ENCODE results near the gene LUZP2. TPM values are rescaled to one million over a fixed set of nuclear protein-coding genes. Genes with fewer than 3 reads are reported as not detected.

LUZP2 gene
- total and polyA plus RNA-seq, 2 donors: 0.41 to 26.4 TPM

DNA sequence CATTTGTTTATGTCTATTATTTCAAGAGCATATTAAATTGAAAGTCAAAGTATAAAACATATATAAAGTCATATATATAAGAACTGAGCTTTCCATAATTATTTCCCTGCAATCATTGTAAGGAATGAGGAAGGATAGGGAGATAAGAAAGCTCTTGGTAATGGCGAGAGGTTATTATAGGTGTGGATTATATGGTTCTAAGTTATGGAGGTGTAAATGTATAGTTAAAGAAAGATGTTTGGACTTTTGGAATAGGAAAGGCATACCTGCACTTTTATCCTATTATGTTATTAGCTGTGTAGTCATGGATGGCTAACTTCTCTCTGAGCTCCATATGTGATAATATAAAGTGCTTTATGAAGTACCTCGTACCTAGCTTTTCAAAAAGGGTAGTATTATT is 127.6 kb downstream of the LUZP2 start:
- Histone ChIP-seq H3K4me1 (ENCODE audit: insufficient read depth) (no peaks in the 10 kb centered on the region), H3K4me3 (ENCODE audit: low read depth, low read length) (no peak overlapping the region), H3K36me3 (ENCODE audit: insufficient read depth) (no peaks in the 10 kb centered on the region), H3K27ac (ENCODE audit: low read depth) (no peak overlapping the region)
- no peak for DNase-seq (ENCODE audit: extremely low spot score)
- 96% methylated on average over 2 of the region's 2 CpGs for WGBS

GRCh38 chr11:24625975-24626374 is 129.1 kb downstream of the LUZP2 start:
- 75% methylated on average over 1 of the region's 1 CpG for WGBS
- H3K27ac ChIP-seq (ENCODE audit: low read depth): no peak overlapping the region
- no peak overlapping the region for H3K4me3 ChIP-seq (ENCODE audit: low read depth, low read length)
- no peaks in the 10 kb centered on the region for H3K36me3 ChIP-seq (ENCODE audit: insufficient read depth)
- DNase-seq (ENCODE audit: extremely low spot score): no peak
- H3K4me1 ChIP-seq (ENCODE audit: insufficient read depth): no peaks in the 10 kb centered on the region

GRCh38 chr11:24628224-24628776 is 131.4 kb downstream of the LUZP2 start:
- Histone ChIP-seq H3K36me3 (ENCODE audit: insufficient read depth) (no peaks in the 10 kb centered on the region), H3K4me1 (ENCODE audit: insufficient read depth) (no peaks in the 10 kb centered on the region), H3K27ac (ENCODE audit: low read depth) (no peak overlapping the region), H3K4me3 (ENCODE audit: low read depth, low read length) (no peak overlapping the region)
- no peak for DNase-seq (ENCODE audit: extremely low spot score)
- WGBS: 80% methylated on average over 5 of the region's 5 CpGs

GRCh38 chr11:24634606-24635160 is 137.8 kb downstream of the LUZP2 start:
- Histone ChIP-seq H3K27ac (ENCODE audit: low read depth) (no peak overlapping the region), H3K4me3 (ENCODE audit: low read depth, low read length) (no peak overlapping the region), H3K36me3 (ENCODE audit: insufficient read depth) (no peaks in the 10 kb centered on the region), H3K4me1 (ENCODE audit: insufficient read depth) (no peaks in the 10 kb centered on the region)
- no peak for DNase-seq (ENCODE audit: extremely low spot score)
- 76% methylated on average over 4 of the region's 4 CpGs for WGBS

GRCh38 chr11:24635588-24636290 is 138.9 kb downstream of the LUZP2 start:
- WGBS: 82% methylated on average over 5 of the region's 5 CpGs
- no peak overlapping the region for H3K27ac ChIP-seq (ENCODE audit: low read depth)
- H3K4me3 ChIP-seq (ENCODE audit: low read depth, low read length): no peak overlapping the region
- no peak for DNase-seq (ENCODE audit: extremely low spot score)
- H3K36me3 ChIP-seq (ENCODE audit: insufficient read depth): no peaks in the 10 kb centered on the region
- H3K4me1 ChIP-seq (ENCODE audit: insufficient read depth): no peaks in the 10 kb centered on the region

DNA sequence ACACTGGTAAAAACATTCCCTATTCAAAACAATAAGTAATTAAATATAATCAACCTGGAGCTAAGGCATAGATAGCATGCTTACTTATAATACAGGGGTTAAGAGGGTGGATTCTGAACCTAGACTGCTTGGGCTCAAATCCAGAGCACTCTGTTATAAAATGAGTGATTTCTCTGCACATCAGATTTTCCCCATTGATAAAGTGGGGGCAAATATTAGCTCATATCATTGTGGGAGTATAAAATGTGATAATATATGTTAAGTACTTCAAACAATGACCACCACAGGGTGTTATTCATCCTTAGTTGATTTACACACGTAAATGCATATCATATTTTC is 139.4 kb downstream of the LUZP2 start:
- 79% methylated on average over 1 of the region's 1 CpG for WGBS
- no peaks in the 10 kb centered on the region for H3K4me1 ChIP-seq (ENCODE audit: insufficient read depth)

GRCh38 chr11:24637520-24637919 is 140.7 kb downstream of the LUZP2 start:
- no peak overlapping the region for H3K27ac ChIP-seq (ENCODE audit: low read depth)
- no peak overlapping the region for H3K4me3 ChIP-seq (ENCODE audit: low read depth, low read length)
- no peak for DNase-seq (ENCODE audit: extremely low spot score)
- no peaks in the 10 kb centered on the region for H3K4me1 ChIP-seq (ENCODE audit: insufficient read depth)
- no peaks in the 10 kb centered on the region for H3K36me3 ChIP-seq (ENCODE audit: insufficient read depth)
- 89% methylated on average over 6 of the region's 6 CpGs for WGBS

More for the DNA sequence above, 139.4 kb downstream of the LUZP2 start:
- no peaks in the 10 kb centered on the region for H3K36me3 ChIP-seq (ENCODE audit: insufficient read depth)
- no peak overlapping the region for H3K27ac ChIP-seq (ENCODE audit: low read depth)
- no peak overlapping the region for H3K4me3 ChIP-seq (ENCODE audit: low read depth, low read length)
- DNase-seq (ENCODE audit: extremely low spot score): no peak

GRCh38 chr11:24642648-24643047 is 145.8 kb downstream of the LUZP2 start:
- H3K4me1 ChIP-seq (ENCODE audit: insufficient read depth): no peaks in the 10 kb centered on the region
- no peak for DNase-seq (ENCODE audit: extremely low spot score)

DNA sequence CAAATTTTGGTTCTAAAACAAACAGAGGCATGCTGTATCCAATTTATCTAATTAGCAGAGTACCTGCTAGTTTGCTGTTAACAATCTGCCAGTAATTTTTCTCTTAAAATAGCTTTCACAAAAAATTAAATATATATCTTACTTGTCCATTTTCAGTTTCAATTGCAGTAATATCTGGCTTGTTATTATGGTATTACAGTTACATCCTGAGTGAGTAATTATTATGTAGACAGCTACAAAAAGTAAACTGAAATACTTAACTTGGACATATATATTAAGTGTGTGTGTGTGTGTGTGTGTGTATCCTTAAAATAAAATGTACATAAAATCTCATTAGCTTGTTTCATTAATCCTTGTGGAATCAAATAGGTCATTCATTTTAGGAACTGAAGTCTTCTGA is 148.7 kb downstream of the LUZP2 start:
- Histone ChIP-seq H3K27ac (ENCODE audit: low read depth) (no peak overlapping the region), H3K4me3 (ENCODE audit: low read depth, low read length) (no peak overlapping the region), H3K36me3 (ENCODE audit: insufficient read depth) (no peaks in the 10 kb centered on the region), H3K4me1 (ENCODE audit: insufficient read depth) (no peaks in the 10 kb centered on the region)
- DNase-seq (ENCODE audit: extremely low spot score): no peak

More at GRCh38 chr11:24642648-24643047, 145.8 kb downstream of the LUZP2 start:
- H3K36me3 ChIP-seq (ENCODE audit: insufficient read depth): no peaks in the 10 kb centered on the region
- H3K27ac ChIP-seq (ENCODE audit: low read depth): no peak overlapping the region
- no peak overlapping the region for H3K4me3 ChIP-seq (ENCODE audit: low read depth, low read length)

DNA sequence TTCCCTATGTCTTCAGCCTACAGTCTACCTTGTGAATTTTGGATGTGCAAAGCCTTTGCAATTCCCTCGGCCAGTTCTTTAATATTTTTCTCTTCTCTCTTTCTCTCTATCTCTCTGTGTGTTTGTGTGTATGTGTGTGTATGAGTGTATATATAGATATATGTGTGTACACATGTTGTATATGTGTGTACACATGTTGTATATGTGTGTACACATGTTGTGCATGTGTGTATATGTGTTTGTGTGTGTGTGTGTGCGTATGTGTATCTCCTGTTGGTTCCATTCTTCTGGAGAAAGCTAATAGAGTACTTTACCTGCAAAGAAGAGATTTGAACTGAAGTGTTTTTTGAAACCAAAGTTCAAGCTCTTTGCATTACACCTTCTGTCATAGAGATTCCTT is 155.0 kb downstream of the LUZP2 start:
- no peak for DNase-seq (ENCODE audit: extremely low spot score)
- H3K36me3 ChIP-seq (ENCODE audit: insufficient read depth): no peaks in the 10 kb centered on the region
- H3K27ac ChIP-seq (ENCODE audit: low read depth): no peak overlapping the region
- H3K4me3 ChIP-seq (ENCODE audit: low read depth, low read length): no peak overlapping the region
- WGBS: 90% methylated on average over 2 of the region's 2 CpGs
- H3K4me1 ChIP-seq (ENCODE audit: insufficient read depth): no peaks in the 10 kb centered on the region

DNA sequence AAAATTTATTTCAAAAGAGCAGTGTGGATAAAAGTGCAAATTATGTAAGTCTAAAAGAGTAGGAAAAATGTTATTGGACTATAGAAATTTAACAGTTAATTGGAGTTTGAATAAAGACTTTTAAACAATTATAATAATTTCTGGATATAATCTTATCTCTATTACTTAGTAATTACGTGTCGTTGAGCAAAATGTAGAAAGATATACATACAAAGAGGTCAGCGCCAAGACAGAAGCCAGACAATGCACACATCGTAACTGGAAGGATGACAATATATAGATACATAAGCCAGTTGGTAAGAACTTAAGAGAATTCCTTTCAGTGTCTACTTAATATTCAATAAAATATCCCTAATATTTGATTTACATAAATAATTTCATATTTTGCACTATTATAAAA is 157.0 kb downstream of the LUZP2 start:
- Histone ChIP-seq H3K4me1 (ENCODE audit: insufficient read depth) (no peaks in the 10 kb centered on the region), H3K27ac (ENCODE audit: low read depth) (no peak overlapping the region), H3K4me3 (ENCODE audit: low read depth, low read length) (no peak overlapping the region), H3K36me3 (ENCODE audit: insufficient read depth) (no peaks in the 10 kb centered on the region)
- 91% methylated on average over 4 of the region's 4 CpGs for WGBS
- no peak for DNase-seq (ENCODE audit: extremely low spot score)

DNA sequence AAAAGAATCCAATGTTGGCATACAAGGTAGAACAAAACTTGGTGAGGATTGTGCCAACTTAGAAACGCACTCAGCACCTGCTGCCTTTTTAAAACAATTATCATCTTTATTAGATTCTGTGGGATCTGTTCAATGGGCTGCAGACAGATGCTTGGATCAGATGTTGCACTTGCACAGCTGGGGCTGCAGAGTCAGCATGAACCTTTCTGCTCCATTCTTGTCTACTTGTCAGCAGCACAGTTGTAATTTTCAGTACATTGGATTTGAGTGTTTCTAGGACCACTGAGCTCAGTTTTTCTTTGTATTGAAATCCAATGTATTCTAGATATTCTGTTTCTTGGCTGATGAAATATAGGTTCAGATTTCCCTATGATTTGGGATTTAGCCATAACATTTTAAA is 164.5 kb downstream of the LUZP2 start:
- H3K4me1 ChIP-seq (ENCODE audit: insufficient read depth): no peaks in the 10 kb centered on the region
- H3K36me3 ChIP-seq (ENCODE audit: insufficient read depth): no peaks in the 10 kb centered on the region
- no peak for DNase-seq (ENCODE audit: extremely low spot score)
- no peak overlapping the region for H3K27ac ChIP-seq (ENCODE audit: low read depth)
- WGBS: 30% methylated on average over 1 of the region's 1 CpG
- no peak overlapping the region for H3K4me3 ChIP-seq (ENCODE audit: low read depth, low read length)

DNA sequence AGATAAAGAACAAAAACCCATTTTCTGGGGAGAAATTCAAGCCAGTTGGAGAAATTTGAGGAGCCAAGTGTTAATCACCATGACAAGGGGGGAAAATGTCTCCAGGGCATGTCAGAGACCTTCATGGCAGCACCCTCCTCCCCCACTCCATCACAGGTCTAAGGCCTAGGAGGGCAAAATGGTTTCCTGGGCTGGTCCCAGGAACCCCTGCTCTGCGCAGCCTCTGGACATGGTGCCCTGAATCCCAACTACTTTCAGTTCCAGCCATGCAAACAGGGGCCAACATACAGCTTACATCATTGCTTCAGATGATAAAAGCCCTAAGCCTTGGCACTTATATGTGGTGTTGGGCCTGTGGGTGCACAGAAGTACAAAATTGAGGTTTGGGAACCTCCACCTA is 167.5 kb downstream of the LUZP2 start:
- Histone ChIP-seq H3K4me1 (ENCODE audit: insufficient read depth) (no peaks in the 10 kb centered on the region), H3K36me3 (ENCODE audit: insufficient read depth) (no peaks in the 10 kb centered on the region), H3K4me3 (ENCODE audit: low read depth, low read length) (no peak overlapping the region), H3K27ac (ENCODE audit: low read depth) (no peak overlapping the region)
- DNase-seq (ENCODE audit: extremely low spot score): no peak
- 98% methylated on average over 1 of the region's 1 CpG for WGBS

DNA sequence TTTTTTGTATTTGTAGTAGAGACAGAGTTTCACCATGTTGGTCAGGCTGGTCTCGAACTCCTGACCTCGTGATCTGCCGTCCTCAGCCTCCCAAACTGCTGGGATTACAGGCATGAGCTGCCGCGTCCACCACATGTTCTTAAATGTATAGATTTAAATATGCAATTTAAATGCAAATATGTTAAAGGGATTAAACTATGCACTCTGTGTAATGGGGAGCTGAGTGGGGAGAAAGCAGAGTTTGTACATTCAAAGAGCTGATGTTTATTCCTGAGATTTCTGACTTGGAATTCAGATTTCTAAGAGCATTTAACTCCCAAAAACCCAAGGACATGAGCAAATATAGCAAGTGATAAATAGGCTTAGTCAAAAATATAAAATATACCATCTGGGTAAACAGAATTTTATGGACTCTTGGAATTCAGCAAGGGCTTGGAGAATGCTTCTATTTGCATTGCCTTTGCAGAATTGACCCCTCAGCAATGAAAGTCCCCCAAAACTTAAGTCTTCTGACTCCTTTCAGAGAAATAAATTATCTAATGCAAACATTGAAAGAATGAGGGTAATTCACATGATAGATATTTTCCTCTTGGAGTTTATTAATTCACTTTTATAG is 170.6 kb downstream of the LUZP2 start:
- Histone ChIP-seq H3K4me1 (ENCODE audit: insufficient read depth) (no peaks in the 10 kb centered on the region), H3K4me3 (ENCODE audit: low read depth, low read length) (no peak overlapping the region), H3K27ac (ENCODE audit: low read depth) (no peak overlapping the region), H3K36me3 (ENCODE audit: insufficient read depth) (no peaks in the 10 kb centered on the region)
- DNase-seq (ENCODE audit: extremely low spot score): no peak
- WGBS: 76% methylated on average over 5 of the region's 5 CpGs

Measured in urinary bladder (tissue), 4 donors.